Pancreas (tissue), 10 donors: ENCODE results near the gene DDI2. TPM values are rescaled to one million over a fixed set of nuclear protein-coding genes. Genes with fewer than 3 reads are reported as not detected.
"Not testable (repeated sequence)": the region's sequence is repeated elsewhere in the genome, so short reads cannot be mapped to it uniquely, and the experiment has no call there.

Experiments
- ATAC-seq, 4 donors: fragments of 200-7000 bp; cut with Tn5 transposase; one replicate each; pipeline versions ENCODE4 v1.8.0 to v1.9.1; 2020; ENCODE audit warnings: mild to moderate bottlenecking in 4 of 4, moderate library complexity in 4 of 4
- DNase-seq, 6 donors: peaks; one replicate each; pipeline ENCODE4 v3.0.0-alpha.2; 2020
- FAIRE-seq: peaks from 2 replicates; lab custom pipeline; 2012; peaks lifted over from hg19 to GRCh38; lab: Jason Lieb, UNC
- H3K27ac ChIP-seq, 4 donors: fragments of 200-600 bp; sonication (generic); 1 replicate in 3 of 4; 2 replicates in 1 of 4; pipeline versions ENCODE4 v1.5.0 to v1.8.0; 2020
- H3K27me3 ChIP-seq, 4 donors: fragments of 200-600 bp; one replicate each; pipeline ENCODE4 v1.8.0; 2021
- H3K36me3 ChIP-seq, 3 donors: fragments of 200-600 bp; sonication (generic) in 1 of 3; one replicate each; pipeline versions ENCODE4 v1.5.0 to v1.8.0; 2020 to 2021
- H3K4me1 ChIP-seq, 3 donors: fragments of 200-600 bp; one replicate each; pipeline ENCODE4 v1.8.0; 2021
- H3K4me3 ChIP-seq, 4 donors: fragments of 200-600 bp; sonication (generic) in 2 of 4; one replicate each; pipeline versions ENCODE4 v1.5.0 to v1.8.0; 2020 to 2021
- H3K9me3 ChIP-seq, 4 donors: fragments of 200-600 bp; one replicate each; pipeline ENCODE4 v1.8.0; 2021
- WGBS, 2 donors: extraction: QIAGEN DNeasy Blood & Tissue Kit; methylation state at CpG; one replicate each; pipeline ENCODE4 v1.1.7; 2013; 5-methylcytosine and 5-hydroxymethylcytosine counted together
- intact Hi-C, 3 donors: fragments of 100-400 bp; cut with DNase I; formaldehyde crosslinking; loops; one replicate each; pipeline versions ENCODE4 v1.11.1 to v1.14.2; 2022
- polyA plus RNA-seq, 2 donors: library from polyadenylated mRNA; stranded (reverse); fragments of 200-250 nt; gene quantifications; one replicate each; pipeline ENCODE4 v1.2.3, GENCODE V29; 2013
- total RNA-seq, 6 donors: library from RNA; stranded (reverse); fragmentation: NEBNext Ultra II Directional in 4 of 6; extraction: Animal tissue kit (Norgen Biotek cat#: 25700) in 4 of 6; gene quantifications; one replicate each; pipeline versions ENCODE4 v1.2.1 to v1.2.4, GENCODE V29; 2021 to 2023
- TF ChIP-seq, protein P1 (sequence below), 4 donors: fragments of 200-600 bp; sonication (generic) in 3 of 4; IDR thresholded peaks; one replicate each; pipeline versions ENCODE4 v1.5.0 to v1.8.0; 2021; ENCODE audit warnings: antibody characterized with exemption in 4 of 4
- donor health status: healthy with polysubstance abuse.
- donor health status: DM: no; HTN: no; CAD: no; lungs with moderate emphysema.
- donor health status: DM: no; HTN: no; CAD: no.
- donor health status: control.
- donor health status: control.
- donor health status: Bipolar disorder and iron deficiency.
- donor health status: DM: yes; HTN: yes; CAD: no.
- donor health status: DM: no; HTN: no; CAD: no.
- donor health status: DM: no; HTN: no; CAD: no.
- donor health status: DM: yes; HTN: yes; CAD: no.

DDI2 gene
- total and polyA plus RNA-seq, 8 donors = 4.7 to 17.8 (median 15.3) TPM

DNA sequence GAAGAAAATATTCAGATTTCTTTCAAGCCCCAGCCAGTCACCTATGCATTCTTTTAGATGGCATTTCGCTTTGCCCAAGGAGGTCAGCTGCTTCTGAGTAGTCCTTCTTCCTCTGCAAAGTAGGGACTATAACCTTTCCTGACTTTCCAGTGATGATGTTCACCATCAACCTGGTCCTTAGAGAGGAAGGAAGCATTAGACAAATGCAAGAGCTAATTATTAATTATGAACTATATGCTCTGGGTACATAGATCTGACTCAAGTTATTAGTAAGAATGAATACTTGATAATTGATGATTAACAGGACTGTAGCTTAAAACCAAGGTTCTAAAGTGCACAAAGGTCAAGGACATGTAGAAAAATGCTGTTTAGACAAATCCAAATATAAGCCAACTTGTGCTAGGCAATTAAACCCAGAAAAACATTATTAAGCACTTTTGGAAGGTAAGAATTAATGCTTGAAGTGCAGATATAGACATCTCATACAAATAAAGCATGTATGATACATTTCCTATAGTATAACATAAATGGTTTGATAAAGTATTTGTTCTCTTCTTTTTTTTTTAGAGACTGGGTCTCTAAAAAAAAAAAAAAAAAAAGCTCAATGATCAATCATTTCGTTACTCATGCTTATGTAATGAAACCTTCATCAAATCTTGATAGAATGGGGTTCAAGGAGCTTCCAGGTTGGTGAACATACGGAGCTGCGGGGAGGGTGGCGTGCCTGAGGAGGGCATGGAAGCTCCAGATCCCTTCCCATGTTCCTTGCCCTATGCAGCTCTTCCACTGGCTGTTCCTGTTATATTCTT lies 21.2 kb upstream of the DDI2 start:
- WGBS, 2 donors = 54 to 72% methylated on average over 5 of the region's 5 CpGs
- intact Hi-C loops = loop anchor here in 2 of 3 donors (5.0 to 10.0 kb wide), 2 partner anchors 139 to 146 kb away; partner anchors contain the start of genes SLC25A34 (in 1 of the 2) and TMEM82 (in 1 of the 2)
- H3K36me3 ChIP-seq = no peaks in the 10 kb centered on the region
- H3K9me3 ChIP-seq = no peaks in the 10 kb centered on the region
- ATAC-seq (no peak), DNase-seq (no peak), FAIRE-seq (no peak)
- H3K27me3 ChIP-seq = no peaks in the 10 kb centered on the region
- no peak overlapping the region for H3K27ac ChIP-seq
- H3K4me1 ChIP-seq = no peaks in the 10 kb centered on the region
- H3K4me3 ChIP-seq = no peak overlapping the region
- TF ChIP-seq, protein P1, sequence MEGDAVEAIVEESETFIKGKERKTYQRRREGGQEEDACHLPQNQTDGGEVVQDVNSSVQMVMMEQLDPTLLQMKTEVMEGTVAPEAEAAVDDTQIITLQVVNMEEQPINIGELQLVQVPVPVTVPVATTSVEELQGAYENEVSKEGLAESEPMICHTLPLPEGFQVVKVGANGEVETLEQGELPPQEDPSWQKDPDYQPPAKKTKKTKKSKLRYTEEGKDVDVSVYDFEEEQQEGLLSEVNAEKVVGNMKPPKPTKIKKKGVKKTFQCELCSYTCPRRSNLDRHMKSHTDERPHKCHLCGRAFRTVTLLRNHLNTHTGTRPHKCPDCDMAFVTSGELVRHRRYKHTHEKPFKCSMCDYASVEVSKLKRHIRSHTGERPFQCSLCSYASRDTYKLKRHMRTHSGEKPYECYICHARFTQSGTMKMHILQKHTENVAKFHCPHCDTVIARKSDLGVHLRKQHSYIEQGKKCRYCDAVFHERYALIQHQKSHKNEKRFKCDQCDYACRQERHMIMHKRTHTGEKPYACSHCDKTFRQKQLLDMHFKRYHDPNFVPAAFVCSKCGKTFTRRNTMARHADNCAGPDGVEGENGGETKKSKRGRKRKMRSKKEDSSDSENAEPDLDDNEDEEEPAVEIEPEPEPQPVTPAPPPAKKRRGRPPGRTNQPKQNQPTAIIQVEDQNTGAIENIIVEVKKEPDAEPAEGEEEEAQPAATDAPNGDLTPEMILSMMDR (IDR thresholded peaks at IDR 0.05) = no peak

DNA sequence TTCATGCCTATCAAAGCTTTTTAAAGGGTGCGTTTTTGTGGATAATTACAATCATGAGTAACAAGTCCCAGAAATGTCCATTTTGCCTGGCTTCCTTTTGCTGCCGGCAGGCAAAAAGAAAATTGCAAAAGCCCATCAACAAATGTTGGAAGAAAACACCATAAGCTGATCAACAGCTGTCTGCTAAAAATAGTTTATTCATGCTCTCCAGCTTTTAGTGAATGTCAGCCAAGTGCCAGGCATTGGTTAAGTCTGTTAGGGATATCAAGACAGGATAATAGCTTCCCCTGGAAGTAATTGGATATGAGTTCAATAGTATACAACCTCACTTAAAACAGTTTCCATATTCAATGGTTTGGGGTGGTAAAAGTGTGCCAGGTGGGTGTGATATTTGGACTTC lies 18.8 kb upstream of the DDI2 start:
- no peak for ATAC-seq
- intact Hi-C loops = loop anchor here in 2 of 3 donors (5.0 to 10.0 kb wide), 2 partner anchors 136 to 144 kb away; partner anchors contain the start of genes SLC25A34 (in 1 of the 2) and TMEM82 (in 1 of the 2)
- H3K36me3 ChIP-seq = no peaks in the 10 kb centered on the region

DNA sequence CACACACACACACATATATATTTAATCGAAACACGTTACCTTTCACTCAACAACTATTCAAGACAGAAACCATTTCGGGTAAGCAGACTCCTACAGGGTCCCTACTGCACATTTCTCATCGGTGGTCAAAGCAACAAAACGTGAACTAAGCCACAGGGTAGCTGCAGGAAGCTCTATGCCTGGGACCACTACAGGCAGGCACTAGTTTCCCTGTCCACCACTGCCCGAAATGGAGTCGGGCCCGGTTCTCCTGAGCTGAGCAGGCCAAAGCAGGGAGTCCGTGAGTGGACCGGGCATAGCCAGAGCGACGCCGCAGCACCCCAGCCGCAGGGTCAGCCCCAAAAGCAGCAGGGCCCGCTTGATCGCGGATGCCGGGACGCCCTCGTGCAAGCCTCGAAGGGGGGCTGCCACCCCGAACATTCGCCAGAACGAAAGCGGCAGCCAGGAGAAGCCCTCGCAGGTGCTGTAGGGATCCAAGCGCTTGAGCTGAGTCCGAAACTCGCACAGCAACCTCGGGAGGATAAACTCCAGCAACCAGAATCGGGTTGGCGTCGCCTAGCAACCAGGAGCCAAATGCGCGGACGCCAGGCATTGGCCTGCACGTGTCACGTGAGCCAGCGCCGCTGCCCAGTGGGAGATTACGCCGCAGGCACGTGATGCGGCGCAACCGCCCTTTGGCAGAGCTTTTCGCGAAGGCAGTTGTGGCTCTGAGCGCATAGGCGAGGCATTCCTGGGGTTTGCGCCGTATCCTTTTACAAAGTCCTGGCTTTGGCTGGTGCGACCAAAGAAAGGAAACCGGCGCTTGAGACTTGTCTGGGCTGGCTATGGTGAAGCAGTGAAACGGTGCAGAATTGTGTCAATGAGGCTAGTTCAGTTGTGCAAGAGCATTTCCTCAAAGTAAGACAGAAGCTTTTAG lies 13.9 kb upstream of the DDI2 start:
- DNase-seq (peak; percentile 96 to 99 (median 98)), ATAC-seq (peak; percentile 95 to 98 (median 97)), FAIRE-seq (peak; percentile 41)
- Histone ChIP-seq H3K36me3 (no peaks in the 10 kb centered on the region), H3K4me3 (peak overlapping the region; percentile 52 to 76 (median 66)), H3K27ac (peak overlapping the region; percentile 77 to 94 (median 88)), H3K4me1 (peaks cover 0 to 8% (median 8%) of the 10 kb centered on the region in 3 donors), H3K9me3 (no peaks in the 10 kb centered on the region), H3K27me3 (no peaks in the 10 kb centered on the region)
- intact Hi-C loops = no loop called here
- TF ChIP-seq, protein P1 (IDR thresholded peaks at IDR 0.05) = no peak
- 1% methylated on average over 56 of the region's 56 CpGs for WGBS, 2 donors

More for the DNA sequence above, 18.8 kb upstream of the DDI2 start:
- H3K27ac ChIP-seq = no peak overlapping the region
- H3K9me3 ChIP-seq = no peaks in the 10 kb centered on the region
- no peak for DNase-seq
- H3K27me3 ChIP-seq = no peaks in the 10 kb centered on the region
- FAIRE-seq = no peak
- 41 to 51% methylated on average over 2 of the region's 2 CpGs for WGBS, 2 donors
- H3K4me3 ChIP-seq = no peak overlapping the region
- peaks cover 0 to 4% (median 0%) of the 10 kb centered on the region in 3 donors for H3K4me1 ChIP-seq
- TF ChIP-seq, protein P1 (IDR thresholded peaks at IDR 0.05) = no peak

DNA sequence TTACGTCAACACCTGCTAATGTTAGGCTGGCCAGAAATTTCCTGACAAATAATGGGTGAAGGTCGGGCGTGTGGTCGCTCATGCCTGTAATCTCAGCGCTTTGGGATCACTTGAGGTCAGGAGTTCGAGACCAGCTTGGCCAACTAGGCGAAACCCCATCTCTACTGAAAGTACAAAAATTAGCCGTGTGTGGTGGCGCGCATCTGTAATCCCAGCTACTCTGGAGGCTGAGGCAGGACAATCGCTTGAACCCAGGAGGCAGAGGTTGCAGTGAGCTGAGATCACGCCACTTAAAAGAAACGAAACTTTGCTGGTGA lies 13.3 kb upstream of the DDI2 start:
- H3K9me3 ChIP-seq, ATAC-seq, intact Hi-C loops, FAIRE-seq, H3K27me3 ChIP-seq, H3K36me3 ChIP-seq, DNase-seq, H3K4me1 ChIP-seq: not testable (repeated sequence)
- H3K27ac ChIP-seq = peak overlapping the region; percentile 77 to 94 (median 88)
- peak overlapping the region in 3 of 4 donors; percentile 56 to 76 (median 76) for H3K4me3 ChIP-seq
- WGBS, 2 donors = 59 to 62% methylated on average over 13 of the region's 13 CpGs

DNA sequence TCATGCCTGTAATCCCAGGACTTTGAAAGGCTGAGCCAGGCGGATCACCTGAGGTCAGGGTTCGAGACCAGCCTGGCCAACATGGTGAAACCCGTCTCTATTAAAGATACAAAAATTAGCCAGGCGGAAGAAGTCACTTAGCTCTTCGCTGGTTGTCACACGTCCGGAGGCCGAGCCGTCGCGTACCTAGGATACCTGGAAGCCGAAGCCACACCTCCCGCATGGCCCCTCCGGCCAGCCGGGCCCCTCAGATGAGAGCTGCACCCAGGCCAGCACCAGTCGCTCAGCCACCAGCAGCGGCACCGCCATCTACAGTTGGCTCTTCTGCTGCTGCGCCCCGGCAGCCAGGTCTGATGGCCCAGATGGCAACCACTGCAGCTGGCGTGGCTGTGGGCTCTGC lies 12.9 kb upstream of the DDI2 start:
- intact Hi-C loops = not testable (repeated sequence)

More for the DNA sequence above, 12.9 kb upstream of the DDI2 start:
- not testable (repeated sequence) for H3K27ac ChIP-seq, H3K4me3 ChIP-seq, H3K27me3 ChIP-seq, H3K4me1 ChIP-seq, H3K36me3 ChIP-seq, FAIRE-seq, ATAC-seq, H3K9me3 ChIP-seq
- DNase-seq = peak in 4 of 6 donors; percentile 24 to 75 (median 56)
- 94 to 95% methylated on average over 18 to 21 of the region's 21 CpGs for WGBS, 2 donors
